Neural cell (in vitro differentiated cells): ENCODE data around the gene DNAJC21.

ENCODE experiments used
- EZH2 ChIP-seq: fragments of 200-600, 300-800 bp; shearing (Covaris generic), sonication (generic); IDR thresholded peaks from 2 replicates; pipeline ENCODE4 v1.6.1; 2014; ENCODE audit warnings: antibody characterized with exemption, low read length, borderline replicate concordance, mild to moderate bottlenecking; ENCODE audit not compliant: insufficient read depth, poor library complexity, severe bottlenecking
- POLR2AphosphoS5 ChIP-seq: IDR thresholded peaks from 2 replicates; pipeline ENCODE4 v1.6.1; 2012
- RAD21 ChIP-seq: fragments of 450-650 bp; conservative IDR thresholded peaks from 2 replicates; pipeline ENCODE4 v1.6.1; 2014; ENCODE audit warnings: antibody characterized with exemption, mild to moderate bottlenecking, moderate library complexity
- TAF1 ChIP-seq: IDR thresholded peaks from 2 replicates; pipeline ENCODE4 v1.6.1; 2012; ENCODE audit warnings: low read depth
- TF ChIP-seq, protein P1 (sequence below): fragments of 450-650 bp; IDR thresholded peaks from 2 replicates; pipeline ENCODE4 v1.5.1; 2014; ENCODE audit warnings: antibody characterized with exemption, mild to moderate bottlenecking, moderate library complexity; ENCODE audit not compliant: poor library complexity, severe bottlenecking
- TF ChIP-seq, protein P2 (sequence below): IDR thresholded peaks from 2 replicates; pipeline ENCODE4 v1.6.1; 2012; ENCODE audit warnings: borderline replicate concordance

DNA sequence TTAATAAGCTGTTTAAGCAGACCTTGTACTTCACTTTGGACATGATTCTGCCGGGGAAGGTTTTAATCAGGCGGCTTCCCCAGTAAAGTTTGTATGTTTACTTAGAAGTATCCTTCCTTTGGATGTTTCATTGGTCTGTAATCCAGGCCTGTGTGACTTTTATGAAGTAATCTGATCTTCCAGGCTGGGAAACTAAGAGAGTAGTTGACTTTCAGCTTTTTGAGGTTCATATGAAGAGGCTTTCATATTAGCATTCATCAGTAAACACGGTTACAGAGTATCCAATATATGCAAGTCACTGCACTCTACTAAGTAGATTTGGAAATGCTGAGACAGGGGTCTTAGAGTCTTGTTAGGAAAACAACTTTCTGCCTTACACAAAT is 1.1 kb downstream of the DNAJC21 start:
- TF ChIP-seq, protein P1, sequence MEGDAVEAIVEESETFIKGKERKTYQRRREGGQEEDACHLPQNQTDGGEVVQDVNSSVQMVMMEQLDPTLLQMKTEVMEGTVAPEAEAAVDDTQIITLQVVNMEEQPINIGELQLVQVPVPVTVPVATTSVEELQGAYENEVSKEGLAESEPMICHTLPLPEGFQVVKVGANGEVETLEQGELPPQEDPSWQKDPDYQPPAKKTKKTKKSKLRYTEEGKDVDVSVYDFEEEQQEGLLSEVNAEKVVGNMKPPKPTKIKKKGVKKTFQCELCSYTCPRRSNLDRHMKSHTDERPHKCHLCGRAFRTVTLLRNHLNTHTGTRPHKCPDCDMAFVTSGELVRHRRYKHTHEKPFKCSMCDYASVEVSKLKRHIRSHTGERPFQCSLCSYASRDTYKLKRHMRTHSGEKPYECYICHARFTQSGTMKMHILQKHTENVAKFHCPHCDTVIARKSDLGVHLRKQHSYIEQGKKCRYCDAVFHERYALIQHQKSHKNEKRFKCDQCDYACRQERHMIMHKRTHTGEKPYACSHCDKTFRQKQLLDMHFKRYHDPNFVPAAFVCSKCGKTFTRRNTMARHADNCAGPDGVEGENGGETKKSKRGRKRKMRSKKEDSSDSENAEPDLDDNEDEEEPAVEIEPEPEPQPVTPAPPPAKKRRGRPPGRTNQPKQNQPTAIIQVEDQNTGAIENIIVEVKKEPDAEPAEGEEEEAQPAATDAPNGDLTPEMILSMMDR: no peak
- TF ChIP-seq, protein P2, sequence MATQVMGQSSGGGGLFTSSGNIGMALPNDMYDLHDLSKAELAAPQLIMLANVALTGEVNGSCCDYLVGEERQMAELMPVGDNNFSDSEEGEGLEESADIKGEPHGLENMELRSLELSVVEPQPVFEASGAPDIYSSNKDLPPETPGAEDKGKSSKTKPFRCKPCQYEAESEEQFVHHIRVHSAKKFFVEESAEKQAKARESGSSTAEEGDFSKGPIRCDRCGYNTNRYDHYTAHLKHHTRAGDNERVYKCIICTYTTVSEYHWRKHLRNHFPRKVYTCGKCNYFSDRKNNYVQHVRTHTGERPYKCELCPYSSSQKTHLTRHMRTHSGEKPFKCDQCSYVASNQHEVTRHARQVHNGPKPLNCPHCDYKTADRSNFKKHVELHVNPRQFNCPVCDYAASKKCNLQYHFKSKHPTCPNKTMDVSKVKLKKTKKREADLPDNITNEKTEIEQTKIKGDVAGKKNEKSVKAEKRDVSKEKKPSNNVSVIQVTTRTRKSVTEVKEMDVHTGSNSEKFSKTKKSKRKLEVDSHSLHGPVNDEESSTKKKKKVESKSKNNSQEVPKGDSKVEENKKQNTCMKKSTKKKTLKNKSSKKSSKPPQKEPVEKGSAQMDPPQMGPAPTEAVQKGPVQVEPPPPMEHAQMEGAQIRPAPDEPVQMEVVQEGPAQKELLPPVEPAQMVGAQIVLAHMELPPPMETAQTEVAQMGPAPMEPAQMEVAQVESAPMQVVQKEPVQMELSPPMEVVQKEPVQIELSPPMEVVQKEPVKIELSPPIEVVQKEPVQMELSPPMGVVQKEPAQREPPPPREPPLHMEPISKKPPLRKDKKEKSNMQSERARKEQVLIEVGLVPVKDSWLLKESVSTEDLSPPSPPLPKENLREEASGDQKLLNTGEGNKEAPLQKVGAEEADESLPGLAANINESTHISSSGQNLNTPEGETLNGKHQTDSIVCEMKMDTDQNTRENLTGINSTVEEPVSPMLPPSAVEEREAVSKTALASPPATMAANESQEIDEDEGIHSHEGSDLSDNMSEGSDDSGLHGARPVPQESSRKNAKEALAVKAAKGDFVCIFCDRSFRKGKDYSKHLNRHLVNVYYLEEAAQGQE: no peak
- no peak for TF ChIP-seq RAD21
- TF ChIP-seq TAF1: no peak
- no peak for TF ChIP-seq POLR2AphosphoS5
- no peak for TF ChIP-seq EZH2
